TTC549 (cell line): ENCODE results near the gene PYM1.
"Not testable (repeated sequence)": the region's sequence is repeated elsewhere in the genome, so short reads cannot be mapped to it uniquely, and the experiment has no call there.

Experiments
- FAIRE-seq: peaks from 2 replicates; lab custom pipeline; 2012; peaks lifted over from hg19 to GRCh38; lab: Jason Lieb, UNC

PYM1 gene

DNA sequence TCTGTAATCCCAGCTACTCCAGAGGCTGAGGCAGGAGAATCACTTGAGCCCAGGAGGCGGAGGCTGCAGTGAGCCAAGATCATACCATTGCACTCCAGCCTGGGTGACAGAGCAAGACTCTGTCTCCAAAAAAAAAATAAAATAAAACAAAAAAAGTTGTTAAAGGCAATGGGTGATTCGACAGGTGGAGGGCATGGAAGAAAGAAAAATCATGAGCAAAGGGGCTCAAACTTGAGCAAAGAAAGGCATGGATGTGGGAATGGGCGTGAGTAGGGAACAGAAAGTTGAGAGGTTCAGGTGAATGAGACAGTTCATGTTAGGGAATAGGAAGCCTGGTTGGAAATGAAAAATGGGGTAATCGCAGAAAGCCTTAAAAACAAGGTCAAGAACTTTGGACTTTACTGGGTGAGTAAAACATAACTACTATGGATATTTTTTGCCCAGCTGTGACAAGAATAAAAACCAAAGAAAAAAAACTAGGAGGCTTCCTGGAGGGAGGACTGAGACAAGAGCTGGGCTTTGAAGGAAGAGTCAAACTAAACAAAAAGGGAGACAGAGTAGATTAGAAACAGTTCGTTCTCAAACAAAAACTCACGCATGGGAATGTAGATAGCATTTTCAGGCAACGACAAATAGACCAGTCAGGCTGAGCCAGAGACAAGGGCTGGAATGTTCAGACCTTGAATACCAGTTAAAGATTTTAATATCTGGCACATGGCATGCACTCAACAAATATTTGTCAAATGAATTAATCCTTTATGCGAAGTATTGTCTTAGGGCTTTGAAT is 18.8 kb downstream of the PYM1 start:
- no peak for FAIRE-seq

GRCh38 chr12:55906056-55906455 is 21.6 kb downstream of the PYM1 start:
- no peak for FAIRE-seq

DNA sequence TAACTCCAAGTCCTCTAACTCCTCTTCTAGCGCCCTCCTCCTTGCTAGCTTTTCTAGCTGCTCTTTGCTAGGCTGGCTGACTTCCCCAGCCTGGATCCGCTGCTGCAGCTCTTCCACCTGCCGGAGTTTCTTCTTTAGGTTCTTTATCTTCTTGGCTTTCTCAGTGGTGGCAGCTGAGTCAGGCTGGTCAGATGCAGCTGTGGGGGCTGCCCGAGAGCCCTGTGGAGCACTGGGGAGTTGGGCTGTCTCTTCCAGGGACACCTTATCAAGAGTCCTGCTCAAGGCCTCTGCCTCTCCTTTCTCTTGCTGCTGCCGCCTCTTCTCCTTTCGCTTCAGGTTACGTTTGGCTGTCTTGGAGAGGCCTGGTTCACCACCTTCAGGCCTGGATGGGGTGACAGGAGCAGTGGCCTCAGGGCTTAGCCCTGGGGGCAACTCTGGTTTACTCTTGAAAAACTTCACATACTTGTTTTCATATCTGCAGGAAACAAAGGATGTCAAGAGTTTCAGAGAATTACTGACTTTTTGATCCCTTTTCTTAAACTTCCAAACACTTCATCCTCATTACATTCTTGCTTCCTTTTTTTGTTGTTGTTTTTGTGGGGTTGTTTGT is 25.7 kb downstream of the PYM1 start:
- FAIRE-seq, result no peak

DNA sequence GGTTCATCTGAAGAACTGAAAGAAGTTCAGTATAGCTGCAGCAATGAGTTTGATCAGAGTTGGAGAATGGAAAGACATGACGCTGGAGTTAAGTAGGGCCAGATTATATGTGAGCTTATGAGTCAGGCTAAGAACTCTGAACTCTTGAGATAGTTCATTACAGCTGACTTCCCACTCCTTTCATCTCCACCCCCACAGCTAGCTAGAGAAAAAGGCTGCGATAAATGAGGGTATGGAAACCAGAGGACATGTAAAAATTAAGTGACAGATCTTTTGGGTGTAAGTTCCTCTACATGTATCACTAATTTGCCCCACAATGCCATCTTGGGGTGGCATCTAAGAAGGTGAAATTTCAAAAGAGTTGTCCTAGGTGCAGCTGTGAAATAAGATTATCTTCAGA is 28.6 kb downstream of the PYM1 start:
- no peak for FAIRE-seq

- no peak for FAIRE-seq
These were observed 34.0 kb downstream of the PYM1 start for GRCh38 chr12:55893723-55894122.

DNA sequence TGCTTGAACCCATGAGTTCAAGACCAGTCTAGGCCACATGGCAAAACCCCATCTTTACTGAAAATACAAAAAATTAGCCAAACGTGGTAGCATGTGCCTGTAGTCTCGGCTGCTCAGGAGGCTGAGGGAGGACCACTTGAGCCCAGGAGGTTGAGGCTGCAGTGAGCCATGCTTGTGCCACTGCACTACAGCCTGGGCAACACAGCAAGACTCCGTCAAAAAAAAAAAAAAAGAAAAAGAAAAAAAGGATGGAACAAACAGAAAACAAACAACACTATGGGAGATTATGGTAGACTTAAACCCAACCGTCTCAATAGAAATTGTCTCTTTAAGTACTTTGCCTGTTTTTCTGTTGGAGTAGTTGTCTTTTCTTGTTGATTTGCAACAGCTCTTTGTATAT is 36.4 kb downstream of the PYM1 start:
- FAIRE-seq, result no peak

GRCh38 chr12:55885113-55885512 is 42.6 kb downstream of the PYM1 start:
- FAIRE-seq, result no peak

DNA sequence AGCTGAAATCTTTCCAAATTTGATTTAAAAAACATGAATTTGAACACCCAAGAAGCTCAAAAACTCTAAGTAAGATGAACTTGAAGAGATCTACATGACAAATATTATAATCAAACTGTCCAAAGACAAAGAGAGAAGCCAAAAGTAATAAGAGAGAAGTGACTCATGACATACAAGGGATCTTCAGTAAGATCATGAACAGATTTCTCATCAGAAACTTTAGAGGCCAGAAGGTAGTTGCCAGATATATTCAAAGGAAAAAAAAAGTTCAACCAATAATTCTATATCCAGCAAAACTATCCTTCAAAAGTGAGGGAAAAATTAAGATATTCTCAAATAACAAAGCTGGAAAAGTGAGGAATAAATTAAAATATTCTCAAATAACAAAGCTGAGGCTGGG is 49.9 kb downstream of the PYM1 start:
- FAIRE-seq, result no peak

GRCh38 chr12:55875704-55876467 is 51.8 kb downstream of the PYM1 start:
- no peak for FAIRE-seq

DNA sequence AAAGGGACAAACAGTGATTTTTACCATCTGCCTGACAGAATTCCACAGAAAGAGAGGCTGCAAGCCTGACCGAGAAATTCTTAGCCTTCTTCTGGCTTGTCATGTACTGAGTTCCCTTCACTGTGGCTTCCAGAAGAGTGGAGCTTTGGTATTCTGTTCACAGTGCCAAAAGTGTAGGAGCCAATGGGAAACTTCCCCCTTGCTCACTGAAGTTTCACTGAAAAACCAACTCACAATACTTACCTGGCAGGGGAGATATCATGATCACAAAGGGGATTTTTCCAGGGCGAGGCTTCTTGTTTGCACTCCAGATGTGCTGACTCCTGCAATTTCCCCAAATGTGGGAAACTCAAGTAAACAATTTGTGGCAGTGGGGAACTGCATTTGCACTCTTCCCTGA is 53.3 kb downstream of the PYM1 start:
- FAIRE-seq, result no peak

DNA sequence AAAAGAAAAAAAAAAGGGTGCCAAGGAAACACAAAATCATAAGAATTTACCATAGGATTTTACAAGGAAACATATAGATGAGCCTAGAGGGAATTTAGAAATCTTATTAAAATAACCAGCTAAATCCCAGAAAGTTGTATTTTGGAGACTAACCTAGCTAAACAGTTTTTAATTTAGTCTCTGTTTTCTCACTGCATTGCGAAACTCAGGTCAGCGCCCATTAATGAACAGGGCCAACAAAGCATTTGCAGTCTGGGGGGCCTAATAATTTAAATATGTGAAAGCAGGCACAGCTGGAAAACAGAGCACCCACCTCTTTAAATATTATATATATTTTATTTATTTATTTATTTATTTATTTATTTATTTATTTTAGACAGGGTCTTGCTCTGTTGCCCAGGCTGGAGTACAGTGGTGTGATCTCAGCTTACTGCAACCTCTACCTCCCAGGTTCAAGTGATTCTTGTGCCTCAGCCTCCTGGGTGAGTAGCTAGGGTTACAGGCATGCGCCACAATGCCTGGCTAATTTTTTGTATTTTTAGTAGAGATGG is 61.2 kb downstream of the PYM1 start:
- not testable (repeated sequence) for FAIRE-seq

GRCh38 chr12:55865327-55865726 is 62.4 kb downstream of the PYM1 start:
- FAIRE-seq, result peak; percentile 31

DNA sequence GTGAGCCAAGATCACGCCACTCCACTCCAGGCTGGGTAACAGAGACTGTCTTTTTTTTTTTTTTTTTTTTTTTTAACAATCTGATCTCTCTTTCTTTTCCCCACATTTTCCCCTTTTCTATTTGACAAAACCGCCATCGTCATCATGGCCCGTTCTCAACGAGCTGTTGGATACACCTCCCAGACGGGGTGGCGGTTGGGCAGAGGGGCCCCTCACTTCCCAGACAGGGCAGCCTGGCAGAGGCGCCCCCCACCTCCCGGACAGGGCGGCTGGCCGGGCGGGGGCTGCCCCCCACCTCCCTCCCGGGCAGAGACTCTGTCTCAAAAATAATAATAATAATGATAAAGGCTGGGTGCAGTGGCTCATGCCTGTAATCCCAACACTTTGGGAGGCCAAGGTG is 64.8 kb downstream of the PYM1 start:
- not testable (repeated sequence) for FAIRE-seq

GRCh38 chr12:55862286-55862685 is 65.4 kb downstream of the PYM1 start:
- no peak for FAIRE-seq

GRCh38 chr12:55861871-55862270 is 65.8 kb downstream of the PYM1 start:
- FAIRE-seq, result no peak

- no peak for FAIRE-seq
These were observed 66.3 kb downstream of the PYM1 start for GRCh38 chr12:55861396-55861795.

DNA sequence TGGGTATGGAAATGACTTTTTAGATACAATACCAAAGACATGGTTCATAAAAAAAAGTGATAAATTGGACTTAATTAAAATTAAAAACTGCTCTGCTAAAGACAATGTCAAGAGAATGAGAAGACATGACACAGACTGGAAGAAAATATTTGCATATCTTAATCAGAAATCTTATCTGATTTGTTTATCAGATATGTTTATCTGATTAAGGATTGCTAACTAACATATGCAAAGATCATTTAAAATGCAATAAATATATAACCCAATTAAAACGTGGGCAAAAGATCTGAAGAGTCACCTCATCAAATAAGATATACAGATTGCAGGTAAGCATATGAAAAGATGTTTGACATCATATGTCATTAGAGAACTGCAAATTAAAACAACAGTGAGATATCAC is 75.0 kb downstream of the PYM1 start:
- no peak for FAIRE-seq
